Measurements from ENCODE around the gene KIF6. TPM values are rescaled to one million over a fixed set of nuclear protein-coding genes. Genes with fewer than 3 reads are reported as not detected.

The KIF6 gene
- total and polyA plus RNA-seq, 2 donors (not counting 1 experiment from before 2014, with no cell fraction given): not detected

DNA sequence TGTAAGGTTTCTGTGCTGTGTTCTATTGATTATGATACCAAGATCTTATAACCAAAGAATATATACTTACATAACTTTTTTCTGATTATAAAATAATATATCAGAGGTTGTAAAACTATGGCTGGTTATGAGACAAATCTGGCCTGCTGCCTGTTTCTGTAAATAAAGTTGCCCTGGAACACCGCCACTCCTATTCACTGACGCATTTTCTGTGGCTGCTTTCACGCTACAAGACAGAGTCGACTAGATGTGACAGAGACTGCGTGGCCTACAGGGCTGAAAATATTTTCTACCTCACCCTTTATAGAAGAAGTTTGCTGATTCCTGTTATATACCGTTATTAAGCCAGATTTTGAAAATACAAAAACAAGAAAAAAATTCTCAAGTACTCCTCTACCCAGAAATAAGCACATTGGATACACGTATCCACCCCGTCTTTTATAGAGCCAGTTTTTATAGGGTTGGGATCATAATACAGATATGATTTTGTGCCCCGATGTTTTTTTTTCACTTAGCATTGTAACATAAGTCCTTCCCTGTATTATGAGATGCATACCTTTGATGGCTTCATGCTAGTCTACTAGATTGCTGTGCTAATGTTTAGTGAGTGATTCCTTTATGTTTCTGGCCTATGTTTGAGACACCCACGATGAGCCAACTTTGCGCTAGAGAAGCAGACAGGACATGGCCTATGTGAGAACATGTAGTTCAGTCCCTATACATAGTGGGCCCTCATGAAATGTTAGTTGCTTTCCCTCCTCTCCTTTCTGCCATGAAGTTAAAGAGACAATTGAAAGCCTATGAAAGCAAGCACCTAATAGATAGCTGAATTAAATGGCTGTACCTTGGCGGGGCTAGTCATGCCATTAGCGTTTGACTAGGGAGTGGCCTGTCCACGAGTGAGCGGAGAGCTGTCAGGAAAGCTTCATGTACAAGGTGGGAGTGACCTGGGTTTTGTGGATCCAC lies 304.6 kb downstream of the KIF6 start:
- no peaks in the 10 kb centered on the region for H3K36me3 ChIP-seq (replicated peaks in 1 of 2; ENCODE audit: control extremely low read depth in 1 of 2, control insufficient read depth in 1 of 2, extremely low read depth in 1 of 2, insufficient read depth in 2 of 2, low read length in 1 of 2)
- H3K4me2 ChIP-seq (replicated peaks; ENCODE audit: low read depth, low read length, poor library complexity, severe bottlenecking): no peak overlapping the region
- intact Hi-C loops (cut with micrococcal nuclease): no loop called here
- peaks cover 3% of the 10 kb centered on the region for H3K27me3 Mint-ChIP-seq
- no peaks in the 10 kb centered on the region for H4K20me1 ChIP-seq (ENCODE audit: control insufficient read depth, insufficient read depth, low read length, poor library complexity, severe bottlenecking)
- no peaks in the 10 kb centered on the region for H3K79me2 ChIP-seq (ENCODE audit: control insufficient read depth, insufficient read depth, low read length)
- no peaks in the 10 kb centered on the region for H3K4me1 Mint-ChIP-seq
- no peak overlapping the region for H3K4me3 Mint-ChIP-seq
- H2AFZ ChIP-seq (ENCODE audit: insufficient read depth, low read depth, low read length, poor library complexity, severe bottlenecking): no peak overlapping the region
- no peak overlapping the region for H3K9ac ChIP-seq (ENCODE audit: low read length)
- H3K9me3 ChIP-seq (ENCODE audit: control extremely low read depth in 1 of 3, control insufficient read depth in 2 of 3, insufficient read depth in 1 of 3, low read length in 2 of 3): no peaks in the 10 kb centered on the region
- H3K27ac Mint-ChIP-seq: no peak overlapping the region
- 87% methylated on average over 3 of the region's 15 CpGs for WGBS (ENCODE audit: insufficient coverage)
- H3K9me3 Mint-ChIP-seq (ENCODE audit: insufficient read depth): no peaks in the 10 kb centered on the region
- ATAC-seq (ENCODE audit: low read depth) (no peak), DNase-seq (no peak)
- H3K4me3 ChIP-seq (ENCODE audit: control extremely low read depth in 1 of 5, extremely low read depth in 1 of 5, insufficient read depth in 1 of 5, low read depth in 2 of 5, low read length in 4 of 5): no peak overlapping the region
- POLR2A ChIA-PET: no interaction called here
- peaks cover 0 to 3% (median 0%) of the 10 kb centered on the region in 4 experiments for H3K27me3 ChIP-seq (replicated peaks in 1 of 4; ENCODE audit: control extremely low read depth in 1 of 4, control insufficient read depth in 3 of 4, insufficient read depth in 4 of 4, low read length in 3 of 4)
- H3K27ac ChIP-seq (ENCODE audit: low read length in 2 of 2): no peak overlapping the region
- H3K4me1 ChIP-seq (ENCODE audit: control insufficient read depth in 2 of 2, insufficient read depth in 2 of 2, low read length in 2 of 2): no peaks in the 10 kb centered on the region
- TF ChIP-seq, protein P1, sequence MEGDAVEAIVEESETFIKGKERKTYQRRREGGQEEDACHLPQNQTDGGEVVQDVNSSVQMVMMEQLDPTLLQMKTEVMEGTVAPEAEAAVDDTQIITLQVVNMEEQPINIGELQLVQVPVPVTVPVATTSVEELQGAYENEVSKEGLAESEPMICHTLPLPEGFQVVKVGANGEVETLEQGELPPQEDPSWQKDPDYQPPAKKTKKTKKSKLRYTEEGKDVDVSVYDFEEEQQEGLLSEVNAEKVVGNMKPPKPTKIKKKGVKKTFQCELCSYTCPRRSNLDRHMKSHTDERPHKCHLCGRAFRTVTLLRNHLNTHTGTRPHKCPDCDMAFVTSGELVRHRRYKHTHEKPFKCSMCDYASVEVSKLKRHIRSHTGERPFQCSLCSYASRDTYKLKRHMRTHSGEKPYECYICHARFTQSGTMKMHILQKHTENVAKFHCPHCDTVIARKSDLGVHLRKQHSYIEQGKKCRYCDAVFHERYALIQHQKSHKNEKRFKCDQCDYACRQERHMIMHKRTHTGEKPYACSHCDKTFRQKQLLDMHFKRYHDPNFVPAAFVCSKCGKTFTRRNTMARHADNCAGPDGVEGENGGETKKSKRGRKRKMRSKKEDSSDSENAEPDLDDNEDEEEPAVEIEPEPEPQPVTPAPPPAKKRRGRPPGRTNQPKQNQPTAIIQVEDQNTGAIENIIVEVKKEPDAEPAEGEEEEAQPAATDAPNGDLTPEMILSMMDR (IDR thresholded peaks at IDR 0.05): no peak
- TF ChIP-seq EZH2 (IDR thresholded peaks at IDR 0.05; ENCODE audit: borderline replicate concordance, insufficient read depth, low read depth, low read length, poor library complexity, severe bottlenecking): no peak
- CTCF ChIA-PET: no interaction called here

DNA sequence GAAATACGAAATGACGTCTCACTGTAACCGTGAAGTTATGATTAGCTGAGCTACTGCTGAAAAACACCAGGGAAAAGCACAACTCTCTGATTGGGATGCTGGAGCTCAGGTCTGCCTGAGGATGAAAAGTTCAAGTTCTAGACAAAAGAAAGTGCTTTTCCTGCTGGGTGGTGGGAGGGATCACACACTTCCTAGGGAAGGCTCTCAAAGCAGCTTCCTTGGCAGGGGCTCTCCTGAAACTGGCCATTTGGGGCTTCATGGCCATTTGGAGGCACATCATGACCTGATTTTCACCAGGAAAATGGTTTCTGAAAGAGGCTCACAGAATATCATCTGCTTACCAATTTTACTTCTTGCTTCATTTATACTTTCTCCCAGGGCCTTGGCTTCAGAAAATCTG lies 305.6 kb downstream of the KIF6 start:
- H3K4me1 Mint-ChIP-seq: no peaks in the 10 kb centered on the region
- 83% methylated on average over 3 of the region's 3 CpGs for WGBS (ENCODE audit: insufficient coverage)
- Histone ChIP-seq H4K20me1 (ENCODE audit: control insufficient read depth, insufficient read depth, low read length, poor library complexity, severe bottlenecking) (no peaks in the 10 kb centered on the region), H3K27ac (ENCODE audit: low read length in 2 of 2) (no peak overlapping the region), H3K9me3 (ENCODE audit: control extremely low read depth in 1 of 3, control insufficient read depth in 2 of 3, insufficient read depth in 1 of 3, low read length in 2 of 3) (no peaks in the 10 kb centered on the region), H2AFZ (ENCODE audit: insufficient read depth, low read depth, low read length, poor library complexity, severe bottlenecking) (no peak overlapping the region), H3K27me3 (replicated peaks in 1 of 4; ENCODE audit: control extremely low read depth in 1 of 4, control insufficient read depth in 3 of 4, insufficient read depth in 4 of 4, low read length in 3 of 4) (peaks cover 0 to 3% (median 0%) of the 10 kb centered on the region in 4 experiments), H3K4me3 (ENCODE audit: control extremely low read depth in 1 of 5, extremely low read depth in 1 of 5, insufficient read depth in 1 of 5, low read depth in 2 of 5, low read length in 4 of 5) (no peak overlapping the region), H3K4me2 (replicated peaks; ENCODE audit: low read depth, low read length, poor library complexity, severe bottlenecking) (no peak overlapping the region), H3K79me2 (ENCODE audit: control insufficient read depth, insufficient read depth, low read length) (no peaks in the 10 kb centered on the region), H3K9ac (ENCODE audit: low read length) (no peak overlapping the region), H3K4me1 (ENCODE audit: control insufficient read depth in 2 of 2, insufficient read depth in 2 of 2, low read length in 2 of 2) (no peaks in the 10 kb centered on the region), H3K36me3 (replicated peaks in 1 of 2; ENCODE audit: control extremely low read depth in 1 of 2, control insufficient read depth in 1 of 2, extremely low read depth in 1 of 2, insufficient read depth in 2 of 2, low read length in 1 of 2) (no peaks in the 10 kb centered on the region)
- POLR2A ChIA-PET: no interaction called here
- no peak overlapping the region for H3K4me3 Mint-ChIP-seq
- intact Hi-C loops (cut with micrococcal nuclease): no loop called here
- ATAC-seq (ENCODE audit: low read depth) (no peak), DNase-seq (no peak)
- H3K27me3 Mint-ChIP-seq: peaks cover 3% of the 10 kb centered on the region
- H3K9me3 Mint-ChIP-seq (ENCODE audit: insufficient read depth): no peaks in the 10 kb centered on the region
- TF ChIP-seq, protein P1 (IDR thresholded peaks at IDR 0.05): no peak
- TF ChIP-seq EZH2 (IDR thresholded peaks at IDR 0.05; ENCODE audit: borderline replicate concordance, insufficient read depth, low read depth, low read length, poor library complexity, severe bottlenecking): no peak
- no peak overlapping the region for H3K27ac Mint-ChIP-seq
- CTCF ChIA-PET: no interaction called here

All from B cell (primary cell).